Cortex of kidney (tissue), 1 donor: ENCODE data around the gene IL10.

Source experiments
- DNase-seq: peaks from one replicate; lab custom pipeline; 2025; lab: John Stamatoyannopoulos, UW

The IL10 gene

DNA sequence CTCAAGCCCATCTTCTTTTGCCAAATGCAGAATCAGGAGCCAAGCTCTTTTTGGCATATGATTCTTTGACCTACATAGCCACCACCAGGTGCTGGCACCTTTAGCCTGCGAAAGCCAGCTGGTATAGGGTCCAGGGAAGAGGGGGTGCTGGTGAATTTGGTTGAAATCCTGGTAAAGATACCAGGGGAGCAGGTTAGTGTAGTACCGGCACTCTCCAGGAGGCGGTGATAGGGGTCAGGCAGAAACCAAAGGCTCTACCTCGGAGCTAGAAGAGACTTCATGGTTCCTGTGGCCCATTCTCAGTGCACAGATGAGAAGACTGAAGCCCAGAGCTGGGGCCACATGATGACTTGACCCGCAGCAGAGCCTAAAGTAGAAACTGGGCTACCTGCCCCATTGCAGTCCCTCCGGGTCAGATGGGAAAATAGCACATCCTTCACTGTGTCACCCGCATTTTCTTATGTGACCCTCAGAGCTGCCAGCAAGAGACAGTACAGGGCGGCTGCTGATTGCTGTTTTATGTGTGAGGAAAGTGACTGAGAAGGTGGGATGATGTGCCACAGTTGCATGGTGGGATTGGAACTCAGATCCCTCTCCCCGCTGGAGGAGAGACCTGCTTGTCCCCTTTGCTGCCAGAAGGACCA, 37.7 kb downstream of the IL10 start:
- DNase-seq = no peak

DNA sequence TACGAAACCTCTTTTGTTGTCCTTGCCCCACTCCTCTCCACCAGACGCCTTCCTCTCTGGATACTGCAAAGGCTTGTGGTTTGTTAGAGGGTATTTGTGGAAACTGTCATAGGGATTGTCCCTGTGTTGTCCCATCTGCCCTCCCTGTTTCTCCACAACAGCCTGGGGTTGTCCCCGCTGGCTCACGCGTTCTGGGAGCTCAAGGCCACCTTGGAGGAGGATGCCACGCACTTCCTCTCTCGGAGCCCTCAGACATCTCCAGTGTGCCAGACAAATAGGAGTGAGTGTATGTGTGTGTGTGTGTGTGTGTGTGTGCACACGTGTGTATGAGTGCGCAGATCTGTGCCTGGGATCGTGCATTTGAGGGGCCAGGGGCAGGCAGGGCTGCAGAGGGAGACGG, 39.3 kb downstream of the IL10 start:
- DNase-seq = no peak

DNA sequence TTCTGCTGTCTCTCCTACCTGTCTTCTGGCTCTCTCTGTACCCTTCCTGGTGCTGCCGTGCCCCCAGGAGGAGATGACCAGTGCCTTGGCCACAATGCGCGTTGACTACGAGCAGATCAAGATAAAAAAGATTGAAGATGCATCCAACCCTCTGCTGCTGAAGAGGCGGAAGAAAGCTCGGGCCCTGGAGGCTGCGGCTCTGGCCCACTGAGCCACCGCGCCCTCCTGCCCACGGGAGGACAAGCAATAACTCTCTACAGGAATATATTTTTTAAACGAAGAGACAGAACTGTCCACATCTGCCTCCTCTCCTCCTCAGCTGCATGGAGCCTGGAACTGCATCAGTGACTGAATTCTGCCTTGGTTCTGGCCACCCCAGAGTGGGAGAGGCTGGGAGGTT, 39.8 kb downstream of the IL10 start:
- no peak for DNase-seq

DNA sequence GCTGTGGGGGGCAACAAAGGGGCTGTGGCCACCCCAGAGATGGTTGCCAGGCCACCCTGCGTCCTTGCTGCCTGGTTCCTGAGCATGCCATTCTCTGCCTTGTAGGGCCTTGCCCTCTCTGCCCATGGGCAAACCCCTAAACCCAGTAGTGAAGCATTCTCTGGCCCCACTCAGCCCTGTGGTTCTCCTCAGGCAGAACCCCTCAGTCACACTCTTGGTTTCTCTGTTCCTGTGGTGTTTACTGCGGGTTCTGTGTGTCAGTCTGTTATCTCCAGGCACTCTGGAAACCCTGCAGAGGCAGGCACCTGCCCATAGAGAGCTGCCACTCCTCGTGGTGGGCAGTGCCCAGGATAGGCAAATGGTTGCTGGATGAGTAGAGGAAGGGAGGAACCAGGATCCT, 42.8 kb downstream of the IL10 start:
- no peak for DNase-seq

DNA sequence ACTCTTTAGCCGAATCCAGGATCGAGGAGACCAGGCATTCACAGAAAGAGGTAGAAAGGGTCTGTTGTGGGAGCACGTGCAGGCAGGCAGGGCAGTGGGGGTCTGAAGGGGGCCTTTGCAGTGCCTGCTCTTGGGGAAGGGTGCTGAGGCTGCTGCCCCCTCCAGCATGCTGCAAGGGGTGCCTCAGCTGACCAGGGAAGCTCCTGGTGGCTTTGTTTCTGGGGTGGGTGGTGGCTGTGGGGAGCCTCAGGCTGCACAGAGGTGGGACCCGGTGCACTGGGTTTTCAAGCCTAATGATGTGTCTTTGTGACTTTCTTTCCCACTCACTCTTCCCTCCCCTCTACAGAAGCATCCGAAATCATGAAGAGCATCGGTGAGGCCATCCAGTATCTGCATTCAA, 43.2 kb downstream of the IL10 start:
- no peak for DNase-seq

DNA sequence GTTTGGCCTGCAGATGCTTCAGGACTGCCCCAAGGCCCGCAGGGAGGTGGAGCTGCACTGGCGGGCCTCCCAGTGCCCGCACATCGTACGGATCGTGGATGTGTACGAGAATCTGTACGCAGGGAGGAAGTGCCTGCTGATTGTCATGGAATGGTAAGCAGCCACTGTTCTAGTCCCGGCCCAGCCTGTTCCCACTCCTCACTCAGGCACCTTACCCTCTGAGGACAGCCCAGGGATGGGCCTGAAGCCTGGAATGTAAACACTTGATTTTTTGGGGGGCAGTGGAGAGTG, 43.7 kb downstream of the IL10 start:
- no peak for DNase-seq

DNA sequence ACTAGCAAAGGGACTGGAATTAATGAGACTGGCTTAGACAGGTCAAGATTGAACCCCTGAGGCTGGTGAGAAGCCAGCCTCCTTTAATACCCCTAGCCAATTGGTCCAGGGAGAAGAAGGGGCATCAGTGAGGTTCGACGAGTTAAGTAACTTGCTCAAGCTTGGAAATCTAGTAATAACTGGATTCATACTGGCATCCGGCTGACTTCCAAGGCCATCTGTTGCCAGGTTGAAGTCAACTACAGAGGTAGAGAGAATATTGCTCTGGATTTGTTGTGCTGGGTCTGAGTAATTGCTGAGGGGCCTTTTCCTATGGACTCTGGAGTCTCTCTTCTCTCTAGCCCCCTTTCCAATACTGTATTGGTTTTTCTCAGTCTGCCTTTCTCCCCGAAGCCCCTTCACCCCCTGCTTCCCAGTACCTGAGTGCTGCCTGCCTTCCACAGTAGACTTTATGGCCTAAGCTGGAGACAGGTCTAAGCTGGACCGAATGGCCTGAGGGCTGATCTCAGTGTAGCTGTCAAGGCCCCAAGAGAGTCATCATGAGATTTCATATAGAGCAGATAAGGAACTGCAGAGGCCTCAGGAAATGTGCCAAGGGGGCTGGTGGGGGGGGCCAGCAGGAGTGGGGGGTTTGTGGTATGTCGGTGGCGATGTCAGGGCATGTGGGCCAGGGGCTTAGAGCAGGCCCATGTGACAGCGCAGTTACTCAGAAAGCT, 44.2 kb downstream of the IL10 start:
- no peak for DNase-seq

DNA sequence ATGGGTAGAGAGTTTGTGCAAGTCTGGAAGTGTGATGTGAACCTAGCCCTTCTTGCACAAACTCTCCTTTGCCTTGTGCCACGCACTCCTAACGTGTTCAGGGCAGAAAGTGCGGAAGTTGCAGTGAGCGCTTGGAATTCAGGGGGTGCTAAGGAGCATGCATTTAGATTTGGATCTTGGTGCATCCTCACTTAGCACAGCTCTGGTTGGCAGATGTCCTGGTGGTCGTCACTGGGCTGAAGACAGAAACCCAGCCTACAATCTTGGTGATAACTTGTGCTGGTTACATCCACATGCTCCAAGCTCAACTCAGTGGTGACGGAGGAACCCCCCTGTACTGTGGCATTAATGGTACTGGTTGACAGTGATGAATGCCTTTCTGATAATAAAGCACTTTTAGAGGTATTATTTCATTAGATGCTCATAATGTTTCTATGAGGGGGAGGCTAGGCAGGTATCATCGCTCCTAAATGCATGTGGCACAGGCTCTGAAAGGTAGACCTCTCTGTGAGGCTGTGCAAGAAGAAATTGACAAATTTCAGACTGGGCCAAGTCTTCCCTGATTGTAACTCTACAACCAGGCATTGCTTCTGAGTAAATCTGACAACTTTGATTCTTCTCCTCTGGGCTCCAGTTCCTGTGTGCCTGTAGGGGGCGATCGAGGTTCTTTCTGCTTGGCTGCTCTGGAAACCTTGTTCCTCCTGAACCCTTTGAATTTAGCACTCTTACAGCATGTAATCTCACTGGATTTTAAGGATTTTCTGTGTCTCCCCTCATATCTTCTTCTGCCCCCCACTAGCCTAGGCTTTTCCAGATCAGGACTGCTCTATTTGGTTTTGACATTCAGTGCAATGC, 47.0 kb downstream of the IL10 start:
- DNase-seq = no peak

DNA sequence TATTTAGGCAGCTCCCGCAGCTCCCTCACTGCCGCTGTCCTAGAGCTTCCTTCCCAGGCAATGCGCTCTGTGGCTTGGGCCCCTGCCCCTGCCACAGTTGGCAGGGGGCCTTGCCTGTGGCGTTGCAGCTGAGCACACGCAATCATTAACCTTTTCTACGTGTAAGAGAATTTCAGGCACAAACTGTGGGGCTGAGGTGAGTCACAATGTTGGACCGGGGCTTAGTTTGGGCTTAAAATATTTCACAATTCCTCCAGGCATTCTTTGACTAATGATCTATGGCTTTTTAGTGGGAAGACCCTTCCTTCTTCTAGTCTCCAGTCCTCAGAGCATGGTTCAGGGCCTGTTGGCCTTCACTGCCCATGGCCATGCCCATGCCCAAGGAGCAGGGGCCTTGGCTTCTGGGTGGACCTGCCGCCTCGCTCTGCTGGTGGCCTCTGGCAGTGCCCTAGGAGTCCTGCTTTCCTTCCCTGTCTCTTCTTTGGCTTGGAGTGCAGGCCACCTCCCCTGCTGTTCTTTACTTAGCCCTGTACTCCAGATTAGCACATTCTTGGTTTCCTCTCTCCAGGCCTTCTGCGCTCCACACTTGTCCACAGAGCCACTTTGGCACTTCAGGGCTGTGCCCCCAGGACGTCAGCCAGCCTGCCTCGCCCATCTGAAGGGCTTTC, 48.4 kb downstream of the IL10 start:
- no peak for DNase-seq

DNA sequence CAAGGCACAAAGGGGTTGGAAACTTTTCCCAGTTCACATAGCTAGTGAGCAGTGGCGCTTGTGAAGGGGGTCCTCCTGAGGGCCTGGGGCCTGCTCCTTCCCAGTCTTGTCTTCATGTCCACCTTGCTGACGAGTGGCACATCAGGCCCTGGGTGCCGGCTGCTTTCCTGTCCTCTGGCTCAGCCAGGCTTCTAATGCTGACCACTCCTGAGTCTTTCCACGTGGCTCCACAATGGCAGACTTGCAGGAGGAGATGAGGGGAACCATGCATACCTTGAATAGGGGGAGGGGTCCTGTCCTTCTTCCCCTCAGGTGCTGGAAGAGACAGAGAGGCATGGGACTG, 48.9 kb downstream of the IL10 start:
- no peak for DNase-seq

DNA sequence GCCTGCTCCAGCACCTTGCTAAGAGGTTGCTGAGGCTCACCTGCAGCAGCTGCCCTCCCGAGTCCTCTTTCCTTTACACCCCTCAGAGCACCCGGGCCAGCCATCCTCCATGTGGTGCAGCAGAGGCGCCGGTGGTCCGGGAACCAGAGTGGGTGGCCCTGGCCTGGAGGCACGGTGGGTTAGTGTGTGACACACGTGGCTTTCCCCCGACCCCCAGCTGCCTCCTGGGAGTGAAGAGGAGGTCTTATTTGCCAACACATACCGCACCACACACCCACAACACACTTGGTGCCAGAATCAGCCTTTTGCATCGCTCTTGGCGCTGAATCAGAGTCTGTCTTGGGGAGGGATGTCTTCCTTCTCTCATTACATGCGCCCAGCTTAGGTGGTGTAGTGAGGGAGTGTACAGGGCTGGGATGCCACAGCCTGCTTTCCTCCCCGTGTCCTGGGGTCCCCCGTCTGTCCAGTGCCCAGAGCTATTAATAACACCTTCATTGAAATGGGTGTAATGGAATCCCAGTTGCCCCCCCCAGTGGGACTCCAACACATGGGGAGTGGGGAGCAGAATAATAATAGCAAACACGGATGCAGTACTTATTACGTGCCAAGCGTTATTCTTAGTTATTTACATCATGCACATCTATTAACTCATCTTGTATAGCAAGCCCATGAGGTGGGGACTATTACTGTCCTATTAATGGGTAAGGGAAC, 49.4 kb downstream of the IL10 start:
- no peak for DNase-seq

DNA sequence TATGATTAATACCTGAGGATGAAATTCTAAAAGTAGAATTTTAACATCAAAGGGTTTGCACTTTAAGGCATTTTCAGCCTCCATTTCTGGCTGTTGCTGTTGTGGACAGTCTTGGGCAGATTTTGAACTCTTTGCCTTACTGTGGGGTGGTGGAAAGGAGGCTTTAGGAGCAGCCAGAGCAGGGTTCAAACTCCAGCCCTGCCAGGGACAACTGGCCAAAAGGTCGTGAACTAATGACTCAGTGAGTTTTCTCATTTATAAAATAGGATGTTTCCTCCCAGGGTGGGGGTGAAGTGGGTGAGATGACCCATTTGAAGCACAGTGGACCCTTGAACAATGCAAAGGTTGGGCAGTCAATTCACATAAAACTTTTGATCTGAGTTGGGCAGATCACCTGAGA, 50.8 kb downstream of the IL10 start:
- DNase-seq = no peak

DNA sequence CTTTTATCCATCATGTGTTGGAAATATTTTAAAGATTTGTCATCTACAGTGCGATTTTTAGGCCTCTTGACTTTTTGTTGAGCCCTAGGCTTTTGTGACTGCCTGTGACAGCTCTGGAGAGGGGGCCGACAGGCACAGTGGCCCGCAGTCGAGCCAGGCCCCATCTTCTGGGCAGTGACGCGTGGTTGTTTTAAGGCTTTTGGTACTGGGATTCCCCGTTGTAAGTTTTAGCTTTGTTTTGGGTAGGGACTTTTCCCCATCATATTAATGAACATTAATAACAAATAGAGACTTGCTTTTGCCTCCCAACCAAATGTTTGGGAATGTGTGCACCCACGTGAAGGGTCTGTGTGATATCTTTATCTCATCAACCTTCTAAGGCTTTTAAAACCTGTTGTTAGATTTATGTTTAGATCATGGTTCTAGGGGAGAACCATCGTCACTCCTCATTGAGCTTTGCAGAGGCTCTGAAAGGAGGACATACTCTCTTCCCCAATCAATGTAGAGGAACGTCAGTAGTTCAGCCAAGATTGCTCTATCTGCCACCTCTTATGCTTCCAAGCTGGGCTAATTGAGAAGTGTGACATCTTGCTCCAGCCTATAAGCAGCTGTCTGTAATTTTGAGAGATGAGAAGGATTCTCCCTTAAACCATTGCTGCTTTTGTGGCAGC, 53.0 kb downstream of the IL10 start:
- no peak for DNase-seq

DNA sequence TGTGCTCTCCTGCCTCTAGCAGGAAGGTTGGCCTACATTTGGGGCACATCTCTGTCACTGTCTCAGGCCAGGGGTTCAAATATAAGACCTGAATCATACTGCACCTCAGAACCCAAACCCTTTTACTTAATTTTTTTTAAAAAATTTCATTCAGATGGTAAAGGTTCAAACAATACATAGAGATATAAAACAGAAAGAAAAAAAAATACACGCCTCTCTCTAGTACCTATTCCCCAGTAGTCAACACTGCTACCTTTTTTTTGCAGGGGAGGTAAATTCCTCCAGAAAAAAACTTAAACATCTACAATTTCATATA, 54.7 kb downstream of the IL10 start:
- no peak for DNase-seq
